C4-2B (cell line): ENCODE measurements around the gene MAP1A.

Experiments
- ZFX ChIP-seq: fragments of 450-650 bp; IDR thresholded peaks from 2 replicates; pipeline ENCODE4 v1.6.1; 2017
- TF ChIP-seq, protein P1 (sequence below): fragments of 450-650 bp; conservative IDR thresholded peaks from 2 replicates; pipeline ENCODE4 v1.5.1; 2017; ENCODE audit warnings: mild to moderate bottlenecking

GRCh38 chr15:43521419-43521818 is 4.0 kb downstream of the MAP1A start:
- TF ChIP-seq, protein P1, sequence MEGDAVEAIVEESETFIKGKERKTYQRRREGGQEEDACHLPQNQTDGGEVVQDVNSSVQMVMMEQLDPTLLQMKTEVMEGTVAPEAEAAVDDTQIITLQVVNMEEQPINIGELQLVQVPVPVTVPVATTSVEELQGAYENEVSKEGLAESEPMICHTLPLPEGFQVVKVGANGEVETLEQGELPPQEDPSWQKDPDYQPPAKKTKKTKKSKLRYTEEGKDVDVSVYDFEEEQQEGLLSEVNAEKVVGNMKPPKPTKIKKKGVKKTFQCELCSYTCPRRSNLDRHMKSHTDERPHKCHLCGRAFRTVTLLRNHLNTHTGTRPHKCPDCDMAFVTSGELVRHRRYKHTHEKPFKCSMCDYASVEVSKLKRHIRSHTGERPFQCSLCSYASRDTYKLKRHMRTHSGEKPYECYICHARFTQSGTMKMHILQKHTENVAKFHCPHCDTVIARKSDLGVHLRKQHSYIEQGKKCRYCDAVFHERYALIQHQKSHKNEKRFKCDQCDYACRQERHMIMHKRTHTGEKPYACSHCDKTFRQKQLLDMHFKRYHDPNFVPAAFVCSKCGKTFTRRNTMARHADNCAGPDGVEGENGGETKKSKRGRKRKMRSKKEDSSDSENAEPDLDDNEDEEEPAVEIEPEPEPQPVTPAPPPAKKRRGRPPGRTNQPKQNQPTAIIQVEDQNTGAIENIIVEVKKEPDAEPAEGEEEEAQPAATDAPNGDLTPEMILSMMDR: no peak
- TF ChIP-seq ZFX: no peak
